Stimulated activated CD8-positive, alpha-beta memory T cell treated with anti-CD3 and anti-CD28 coated beads, Interleukin-4, amount 100 ng/mL, for 1 hour (primary cell): ENCODE results near the gene GNAT1.
"Not testable (repeated sequence)": the region's sequence is repeated elsewhere in the genome, so short reads cannot be mapped to it uniquely, and the experiment has no call there.

Experiments
- DNase-seq, 2 donors: peaks; one replicate each; pipeline ENCODE4 v3.0.0-alpha.2; 2020; ENCODE audit warnings: low read depth in 2 of 2, low spot score in 1 of 2

The GNAT1 gene

DNA sequence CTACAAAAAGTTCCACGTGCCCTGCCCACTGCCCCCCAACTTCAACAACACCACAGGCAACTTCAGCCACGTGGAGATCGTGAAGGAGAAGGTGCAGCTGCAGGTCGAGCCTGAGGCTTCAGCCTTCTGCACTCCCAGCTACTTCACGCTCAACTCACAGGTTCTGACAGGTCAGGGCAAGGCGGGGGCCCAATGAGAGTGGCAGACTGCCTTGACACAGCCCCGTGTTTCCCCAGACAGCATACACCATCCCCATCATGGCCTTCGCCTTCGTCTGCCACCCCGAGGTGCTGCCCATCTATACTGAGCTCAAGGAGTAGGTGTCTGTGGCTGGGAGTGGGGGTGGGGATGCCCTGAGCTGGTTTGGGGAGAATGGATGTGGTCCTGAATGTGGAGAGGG, 26.3 kb downstream of the GNAT1 start:
- DNase-seq = no peak

DNA sequence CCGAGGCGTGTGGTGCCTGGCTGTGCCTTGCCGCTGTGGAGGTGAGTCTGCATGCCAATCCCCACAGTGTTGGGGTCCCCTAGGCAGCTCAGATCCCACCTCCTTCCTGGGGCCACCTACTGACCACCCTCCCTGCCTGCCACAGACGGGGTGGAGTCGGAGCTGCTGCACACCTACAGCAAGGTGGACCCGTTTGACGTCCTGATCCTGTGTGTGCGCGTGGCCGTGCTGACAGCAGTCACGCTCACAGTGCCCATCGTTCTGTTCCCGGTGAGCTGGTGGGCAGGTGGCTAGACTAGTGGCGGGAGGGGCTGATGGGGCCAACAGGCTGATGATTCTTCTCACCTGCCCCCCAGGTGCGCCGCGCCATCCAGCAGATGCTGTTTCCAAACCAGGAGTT, 27.0 kb downstream of the GNAT1 start:
- no peak for DNase-seq

DNA sequence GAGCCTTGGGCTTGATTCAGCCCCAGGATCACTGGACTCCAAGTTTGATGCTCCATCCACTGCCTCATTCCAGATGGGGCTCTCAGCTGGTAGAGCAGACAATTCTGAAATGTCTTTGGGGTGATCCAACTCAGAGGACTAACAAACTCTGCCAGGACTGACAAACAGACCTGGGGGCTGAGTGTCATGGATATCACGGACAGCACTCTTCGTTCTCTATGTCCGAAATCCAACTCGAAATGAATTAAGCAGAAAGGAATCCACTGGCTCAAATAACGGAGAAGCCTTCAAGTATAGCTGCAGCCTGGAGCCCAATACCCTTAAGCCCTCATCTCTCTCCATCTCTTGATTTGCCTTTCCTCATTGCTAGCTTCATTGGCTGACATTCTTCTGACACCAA, 27.9 kb downstream of the GNAT1 start:
- DNase-seq = no peak

GRCh38 chr3:50220109-50220508, 28.7 kb downstream of the GNAT1 start:
- no peak for DNase-seq

- DNase-seq = no peak
Measured at GRCh38 chr3:50221051-50221410, 29.6 kb downstream of the GNAT1 start.

- DNase-seq = no peak
Measured at GRCh38 chr3:50221411-50222168, 30.2 kb downstream of the GNAT1 start.

GRCh38 chr3:50222169-50222528, 30.7 kb downstream of the GNAT1 start:
- no peak for DNase-seq

DNA sequence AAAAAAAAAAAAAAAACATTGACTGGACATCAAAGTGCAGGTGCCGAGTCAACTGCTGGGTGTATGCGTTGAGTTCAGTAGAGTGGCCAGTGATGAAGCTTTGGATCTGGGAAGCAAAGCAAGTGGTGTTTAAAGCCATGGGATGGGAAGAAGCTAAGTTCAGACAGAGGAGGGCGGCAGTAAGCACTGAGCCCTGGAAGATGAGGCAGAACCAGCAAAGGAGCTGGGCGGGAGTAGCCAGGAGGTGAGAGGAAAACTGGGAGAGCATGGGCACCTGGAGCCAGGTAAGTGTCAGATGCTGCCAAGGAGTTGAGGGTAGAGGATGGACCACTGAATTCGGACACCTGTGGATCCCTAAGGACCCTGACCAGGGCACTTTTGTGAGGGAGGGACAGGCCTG, 33.2 kb downstream of the GNAT1 start:
- no peak for DNase-seq

- DNase-seq = no peak
Measured at GRCh38 chr3:50226888-50227389, 35.5 kb downstream of the GNAT1 start.

GRCh38 chr3:50227390-50228183, 36.2 kb downstream of the GNAT1 start:
- peak; percentile 74 to 85 for DNase-seq

DNA sequence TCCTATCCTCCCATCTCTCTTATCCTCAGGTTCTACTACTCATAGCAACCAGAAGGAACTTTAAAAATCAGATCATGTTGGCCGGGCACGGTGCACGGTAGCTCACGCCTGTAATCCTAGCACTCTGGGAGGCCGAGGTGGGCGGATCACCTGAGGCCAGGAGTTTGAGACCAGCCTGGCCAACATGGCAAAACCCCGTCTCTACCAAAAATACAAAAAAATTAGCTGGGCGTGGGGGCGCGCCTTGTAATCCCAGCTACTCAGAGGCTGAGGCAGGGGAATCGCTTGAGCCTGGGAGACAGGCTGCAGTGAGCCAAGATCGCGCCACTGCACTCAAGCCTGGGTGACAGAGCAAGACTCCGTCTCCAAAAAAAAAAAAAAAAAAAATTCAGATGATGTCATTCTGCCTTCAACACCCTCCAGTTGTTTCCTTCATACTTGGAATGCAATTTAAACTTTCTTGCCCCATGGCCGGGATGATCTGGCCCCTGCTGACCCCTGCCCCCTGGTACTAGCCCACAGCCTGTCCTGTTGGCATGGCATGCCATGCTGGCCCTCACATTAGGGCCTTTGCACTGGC, 36.9 kb downstream of the GNAT1 start:
- DNase-seq = not testable (repeated sequence)

DNA sequence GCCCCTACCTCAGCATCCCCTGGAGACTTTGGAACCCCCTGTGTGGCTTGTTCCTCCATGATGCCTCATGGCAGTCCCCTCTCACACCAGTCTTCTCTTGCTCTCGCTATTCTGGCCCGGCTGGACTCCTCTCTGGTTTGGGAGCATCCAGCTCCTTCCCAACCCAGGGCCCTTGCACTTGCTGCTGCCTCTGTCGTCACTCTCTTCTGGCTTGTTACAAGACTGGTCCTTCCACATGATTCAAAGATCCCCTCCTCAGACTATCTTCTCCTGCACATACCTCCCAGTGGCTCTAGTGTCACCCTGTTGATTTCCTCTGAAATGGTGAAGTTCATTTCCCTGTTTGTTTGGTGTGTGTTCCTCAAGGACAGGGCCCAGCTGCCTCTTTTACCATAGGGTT, 38.1 kb downstream of the GNAT1 start:
- no peak for DNase-seq

- no peak for DNase-seq
Measured at GRCh38 chr3:50230104-50230793, 38.8 kb downstream of the GNAT1 start.

- DNase-seq = no peak
Measured at GRCh38 chr3:50230794-50231125, 39.4 kb downstream of the GNAT1 start.

- DNase-seq = no peak
Measured at GRCh38 chr3:50231581-50231980, 40.2 kb downstream of the GNAT1 start.

DNA sequence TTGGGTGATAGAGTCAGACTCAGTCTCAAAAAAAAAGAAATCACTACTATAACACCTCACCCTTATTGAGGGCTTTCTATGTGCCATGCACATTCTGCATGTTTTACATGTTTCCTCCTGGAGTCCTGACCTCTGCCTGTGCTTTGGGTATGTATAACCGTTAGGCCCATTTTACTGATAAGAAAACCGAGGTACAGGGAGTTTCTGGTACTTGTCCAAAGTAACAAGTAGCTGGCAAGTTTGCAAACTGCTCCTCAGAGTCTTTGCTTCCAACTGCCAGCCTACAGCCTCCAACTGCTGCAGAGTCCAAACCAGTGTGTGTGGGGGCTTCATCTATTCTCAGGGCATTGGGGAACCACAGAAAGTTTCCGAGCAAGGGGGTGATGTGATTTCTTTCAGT, 40.9 kb downstream of the GNAT1 start:
- DNase-seq = no peak

DNA sequence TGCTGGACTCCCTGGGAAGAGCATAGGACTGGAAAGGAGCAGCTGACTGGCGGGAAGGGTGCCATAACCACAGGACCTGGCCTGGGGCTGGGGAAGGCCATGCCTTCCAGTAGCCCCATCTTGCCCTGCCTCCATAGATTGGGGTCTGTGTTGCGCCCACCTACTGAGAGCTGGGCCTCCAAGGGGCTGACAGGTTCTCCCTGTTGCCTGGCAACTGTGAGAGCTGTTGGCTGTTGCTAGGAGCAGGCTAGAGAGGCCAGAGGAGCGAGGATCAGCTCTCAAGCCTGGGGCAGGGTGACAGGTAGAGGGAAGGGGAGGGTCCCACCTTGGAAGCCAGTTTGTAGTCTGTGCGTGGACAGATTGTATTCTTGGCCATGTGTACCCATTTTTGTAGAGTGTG, 41.8 kb downstream of the GNAT1 start:
- no peak for DNase-seq

GRCh38 chr3:50235716-50236483, 44.5 kb downstream of the GNAT1 start, which contains the start of gene GNAI2:
Gene GNAI2 (plus strand): TSS chr3:50236204. CDS start chr3:50236336, 132 bp downstream.
- peak; percentile 92 to 97 for DNase-seq

DNA sequence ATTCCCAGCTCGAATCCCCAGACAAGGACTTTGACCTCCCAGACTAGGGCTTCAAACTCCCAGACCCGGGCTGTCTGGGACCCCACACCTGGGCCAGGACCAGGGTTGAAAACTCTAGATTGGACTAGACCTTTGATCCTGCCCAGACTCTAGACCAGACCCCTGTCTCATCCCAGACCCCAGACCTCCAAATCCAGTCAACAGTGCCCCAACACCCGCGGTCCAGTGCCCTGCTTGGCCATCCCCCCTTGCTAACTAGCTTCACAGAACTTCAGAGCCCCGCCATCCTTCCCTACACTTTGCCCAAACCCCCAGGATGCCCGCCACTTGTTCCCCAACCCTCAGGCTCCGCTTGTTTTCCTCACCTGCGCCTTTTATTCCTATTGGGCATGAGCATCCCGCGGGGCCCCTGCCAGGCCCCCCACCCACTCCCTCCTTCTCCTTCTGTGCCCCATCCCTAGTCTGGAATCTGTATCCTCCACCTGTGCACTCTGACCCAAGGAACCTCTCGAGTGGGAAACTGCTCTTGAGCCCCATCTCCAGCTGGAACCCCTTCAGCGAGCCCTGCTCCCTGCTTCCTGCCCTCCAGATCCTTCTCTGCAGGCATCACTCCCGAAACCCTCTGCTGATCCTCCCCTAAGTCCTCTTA, 45.2 kb downstream of the GNAT1 start:
- no peak for DNase-seq

DNA sequence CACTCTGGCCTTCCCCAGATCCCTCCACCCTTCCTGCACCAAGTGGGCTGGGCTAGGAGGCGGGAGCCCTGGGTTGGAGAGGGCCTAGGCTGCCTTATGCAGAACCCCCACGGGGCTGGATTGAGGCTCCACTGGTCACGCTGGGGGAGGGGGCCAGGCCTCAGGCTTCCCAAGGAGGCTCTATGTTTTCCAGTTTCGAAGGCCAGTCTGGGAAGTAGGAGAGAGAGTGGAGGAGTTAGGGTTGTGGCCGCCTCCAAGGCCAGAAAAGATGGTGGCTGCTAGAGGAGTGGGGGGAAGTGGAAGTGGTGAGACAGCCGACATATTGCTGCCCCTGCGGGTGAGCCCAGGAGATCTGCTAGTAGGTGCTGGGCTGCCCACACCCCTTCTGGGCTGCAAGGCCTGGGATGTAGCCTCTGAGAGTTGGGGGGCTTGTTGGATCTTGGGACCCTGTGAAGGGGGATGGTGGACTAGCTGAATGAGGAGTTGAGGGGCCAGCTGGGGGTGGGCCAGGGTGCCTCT, 45.8 kb downstream of the GNAT1 start:
- no peak for DNase-seq
